ENCODE data around the gene PARP12.

- TF ChIP-seq CTCF (IDR thresholded peaks at IDR 0.05) (no peak), POLR2AphosphoS5 (IDR thresholded peaks at IDR 0.05) (no peak)
Observed at GRCh38 chr7:140047197-140047596, 15.6 kb downstream of the PARP12 start.

All from prostate gland (tissue), 2 donors.